NCI-H446 (cell line): ENCODE measurements around the gene MEA1.
"Not testable (repeated sequence)": the region's sequence is repeated elsewhere in the genome, so short reads cannot be mapped to it uniquely, and the experiment has no call there.

Experiments used
- DNase-seq, 2 experiments: peaks; one replicate each; lab custom pipeline; 2025; lab: John Stamatoyannopoulos, UW

The MEA1 gene

GRCh38 chr6:43009124-43009523, 4.6 kb downstream of the MEA1 start:
- peak in 1 of 2 experiments; percentile 6 for DNase-seq

DNA sequence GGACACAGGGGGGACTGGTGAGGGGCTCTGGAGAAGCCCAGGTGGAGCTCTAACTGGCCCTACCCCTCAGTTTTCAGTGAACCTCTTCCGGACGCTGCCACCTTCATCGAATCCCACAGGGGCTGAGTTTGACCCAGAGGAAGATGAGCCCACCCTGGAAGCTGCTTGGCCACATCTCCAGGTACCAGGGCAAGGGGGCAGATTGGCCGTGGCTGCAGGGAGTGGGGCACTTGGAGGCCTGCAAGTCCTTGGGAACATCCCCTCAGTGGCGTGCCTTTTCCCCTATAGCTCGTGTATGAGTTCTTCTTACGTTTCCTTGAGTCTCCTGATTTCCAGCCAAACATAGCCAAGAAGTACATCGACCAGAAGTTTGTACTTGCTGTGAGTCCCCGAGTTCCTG, 6.6 kb downstream of the MEA1 start:
- DNase-seq, result no peak

DNA sequence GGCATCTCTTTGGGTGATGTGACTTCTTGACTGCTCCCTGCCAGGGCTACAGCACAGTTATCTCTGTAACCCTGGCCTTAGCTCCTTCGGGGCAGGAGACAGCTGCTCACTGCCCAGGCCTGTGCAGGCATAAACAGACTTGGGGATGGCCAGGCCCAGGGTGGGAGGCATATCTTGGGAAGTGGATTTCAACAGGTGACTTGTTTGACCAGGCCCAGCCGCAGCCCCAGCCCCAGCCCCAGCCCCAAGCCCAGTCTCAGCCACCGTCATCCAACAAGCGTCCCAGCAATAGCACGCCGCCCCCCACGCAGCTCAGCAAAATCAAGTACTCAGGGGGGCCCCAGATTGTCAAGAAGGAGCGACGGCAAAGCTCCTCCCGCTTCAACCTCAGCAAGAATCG, 7.5 kb downstream of the MEA1 start:
- no peak for DNase-seq

DNA sequence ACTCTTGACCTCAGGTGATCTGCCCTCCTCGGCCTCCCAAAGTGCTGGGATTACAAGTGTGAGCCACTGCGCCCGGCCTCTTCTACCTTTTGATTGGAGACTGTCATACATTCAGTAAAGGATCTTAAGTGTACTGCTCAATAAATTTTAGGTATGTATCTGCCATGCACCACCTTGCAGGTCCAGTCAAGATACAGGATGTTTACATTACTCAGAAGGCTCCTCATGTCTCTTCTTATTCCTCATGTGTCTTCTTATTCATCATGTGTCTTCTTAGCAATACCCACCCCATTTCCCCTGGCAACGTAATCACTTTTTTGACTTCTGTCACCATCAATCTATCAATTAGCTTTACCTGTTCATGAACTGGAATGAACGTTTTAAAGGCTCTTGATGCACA, 7.9 kb downstream of the MEA1 start:
- DNase-seq, result no peak

DNA sequence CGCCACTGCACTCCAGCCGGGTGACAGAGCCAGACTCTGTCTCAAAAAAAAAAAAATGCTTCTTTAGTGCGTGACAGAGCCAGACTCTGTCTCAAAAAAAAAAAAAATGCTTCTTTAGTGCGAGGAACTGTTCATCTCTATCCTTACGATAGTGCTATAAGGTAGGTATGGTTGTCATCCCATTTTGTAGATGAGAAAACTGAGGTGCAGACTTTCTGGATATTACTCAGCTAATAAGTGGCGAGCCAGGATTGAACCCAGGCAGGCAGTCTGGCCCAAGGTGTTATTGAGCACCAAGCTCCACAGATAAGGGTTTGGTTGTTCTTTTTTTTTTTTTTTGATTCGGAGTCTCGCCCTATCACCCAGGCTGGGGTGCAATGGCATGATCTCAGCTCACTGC, 11.9 kb downstream of the MEA1 start:
- no peak for DNase-seq

DNA sequence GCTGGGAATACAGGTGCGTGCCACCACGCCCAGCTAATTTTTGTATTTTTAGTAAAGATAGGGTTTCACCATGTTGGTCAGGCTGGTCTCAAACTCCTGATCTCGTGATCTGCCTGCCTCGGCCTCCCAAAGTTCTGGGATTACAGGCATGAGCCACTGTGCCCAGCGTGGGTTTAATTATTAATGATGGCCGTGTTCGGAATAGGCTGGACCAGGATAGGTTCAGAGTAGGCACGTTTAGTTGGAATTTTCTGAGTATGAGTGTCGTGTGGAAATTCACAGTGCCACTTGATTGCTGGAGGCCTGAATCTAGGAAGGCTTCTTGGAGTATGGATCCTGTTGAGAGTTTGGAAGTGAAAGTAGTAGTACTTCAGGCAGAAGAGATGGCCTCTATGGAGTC, 15.5 kb downstream of the MEA1 start:
- not testable (repeated sequence) for DNase-seq

- no peak for DNase-seq
These were observed 17.2 kb downstream of the MEA1 start for GRCh38 chr6:42996513-42996912.

DNA sequence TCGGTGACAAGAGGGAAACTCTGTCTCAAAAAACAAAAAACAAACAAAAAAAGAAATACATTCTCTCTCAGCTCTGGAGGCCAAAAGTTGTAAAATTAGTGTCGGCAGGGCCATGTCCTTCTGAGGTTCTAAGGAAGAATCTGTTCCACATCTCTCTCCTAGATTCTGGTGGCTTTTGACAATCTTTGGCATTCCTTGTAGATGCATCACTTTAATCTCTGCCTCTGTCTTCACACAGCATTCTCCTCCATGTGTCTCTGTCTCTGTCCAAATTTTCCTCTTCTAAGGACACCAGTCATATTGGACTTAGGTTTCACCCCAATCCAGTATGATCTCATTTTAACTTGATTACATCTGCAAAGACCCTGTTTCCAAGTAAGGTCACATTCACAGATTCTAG, 20.3 kb downstream of the MEA1 start:
- DNase-seq, result no peak

GRCh38 chr6:42989923-42990322, 23.8 kb downstream of the MEA1 start:
- DNase-seq, result no peak

DNA sequence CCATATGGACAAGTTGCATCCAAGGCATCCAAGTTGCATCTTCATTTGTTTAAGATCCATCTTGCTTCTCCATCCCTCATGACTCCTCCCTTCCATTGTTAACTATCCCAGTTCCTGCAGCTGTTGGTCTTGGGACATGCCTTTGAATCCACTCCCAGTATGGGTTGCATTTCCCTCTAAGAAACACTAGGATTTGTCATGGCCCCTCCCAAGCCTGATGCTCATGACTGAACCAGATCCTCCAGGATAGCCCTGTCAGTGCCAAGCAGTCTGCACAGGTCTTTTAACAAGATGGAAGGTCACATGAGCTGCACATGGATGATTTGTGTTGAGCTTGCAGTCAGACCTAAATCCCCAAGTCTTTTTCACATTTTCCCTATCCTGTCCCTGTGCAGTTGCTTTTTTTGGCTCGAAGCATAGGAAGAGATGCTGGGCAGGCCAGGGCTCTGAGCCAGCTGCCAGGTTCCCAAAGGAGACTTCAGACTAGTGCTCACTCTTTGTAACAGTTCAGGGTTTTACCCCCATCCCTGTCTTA, 25.2 kb downstream of the MEA1 start:
- peak in 1 of 2 experiments; percentile 21 for DNase-seq

GRCh38 chr6:42987533-42988451, 26.0 kb downstream of the MEA1 start:
- DNase-seq, result no peak

- peak in 1 of 2 experiments; percentile 16 for DNase-seq
These were observed 28.7 kb downstream of the MEA1 start for GRCh38 chr6:42984924-42985475.

GRCh38 chr6:42984001-42984923, 29.5 kb downstream of the MEA1 start, which contains the start of gene PPP2R5D:
PPP2R5D (plus strand) TSS chr6:42984570; CDS start chr6:42984678, 108 bp downstream.
- DNase-seq, result peak; percentile 98 to 99

GRCh38 chr6:42981836-42982235, 31.9 kb downstream of the MEA1 start:
- DNase-seq, result no peak

DNA sequence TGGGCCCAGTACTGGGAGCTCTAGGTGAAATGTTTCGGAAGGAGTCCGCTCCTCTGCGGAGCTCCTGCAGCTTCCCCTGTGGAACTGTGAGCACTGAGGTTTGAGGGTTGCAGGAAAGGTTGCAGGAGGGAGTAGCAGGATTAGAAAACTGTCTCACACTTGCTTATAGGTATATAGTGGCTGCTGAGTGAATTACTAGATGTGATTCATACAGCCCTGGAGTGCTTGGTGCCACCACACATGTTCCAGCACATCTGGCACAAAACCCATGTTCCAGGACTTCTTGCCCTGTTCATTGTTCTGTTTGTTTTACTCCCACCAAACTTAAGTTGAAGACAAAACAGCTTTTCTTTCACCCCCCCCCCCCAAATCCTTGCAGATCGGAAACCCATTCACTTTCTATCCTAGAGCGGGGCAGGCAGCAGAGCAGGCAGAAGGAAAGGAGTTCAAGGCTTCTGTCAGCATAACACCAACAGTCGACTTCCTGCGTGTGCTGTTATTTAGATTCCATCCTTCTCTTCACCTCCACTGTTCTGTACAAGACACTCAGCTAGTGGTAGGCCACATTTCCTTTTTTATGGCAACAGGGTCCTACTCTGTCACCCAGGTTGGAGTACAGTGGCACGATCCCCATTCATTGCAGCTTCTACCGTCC, 34.1 kb downstream of the MEA1 start:
- DNase-seq, result no peak

DNA sequence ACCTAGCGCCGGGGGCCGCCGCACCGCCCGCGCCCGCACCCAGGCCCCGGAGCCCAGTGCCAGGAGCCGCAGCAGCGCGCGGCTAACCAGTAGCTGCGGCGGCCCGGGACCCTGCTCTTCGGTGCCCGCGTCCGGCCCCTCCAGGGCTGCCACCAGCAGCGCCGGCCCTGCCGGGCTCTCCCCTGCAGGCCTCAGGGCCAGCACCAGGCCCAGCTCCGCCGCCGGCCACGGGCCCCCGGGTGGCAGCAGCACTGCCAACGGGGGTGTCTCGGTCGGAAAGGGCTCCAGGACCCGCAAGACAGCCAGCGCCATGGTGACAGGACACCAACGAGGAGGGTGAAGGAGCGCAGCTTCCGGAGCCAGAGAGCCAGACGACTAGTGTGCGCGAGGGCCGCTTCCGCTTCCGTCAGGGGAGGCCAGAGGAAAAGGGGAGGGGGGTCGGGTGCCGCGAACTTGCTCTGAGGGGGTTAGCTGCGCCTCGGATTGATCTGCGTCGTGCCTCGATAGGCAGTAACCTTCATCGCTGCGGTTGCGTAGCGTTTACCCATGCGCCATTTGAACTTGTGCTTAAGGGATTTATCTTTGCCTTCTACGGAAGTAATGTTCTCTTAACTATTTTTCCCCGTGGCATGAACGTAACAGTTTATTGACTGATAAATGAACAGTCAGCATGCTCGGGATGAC, 34.8 kb downstream of the MEA1 start, which contains the start of gene PEX6:
TSS of gene PEX6 (minus strand) at position 343 of the 684 bp plus-strand sequence. CDS start at position 312, 31 bp downstream.
- DNase-seq, result peak; percentile 90 to 93

- DNase-seq, result no peak
These were observed 35.3 kb downstream of the MEA1 start for GRCh38 chr6:42978487-42978838.

DNA sequence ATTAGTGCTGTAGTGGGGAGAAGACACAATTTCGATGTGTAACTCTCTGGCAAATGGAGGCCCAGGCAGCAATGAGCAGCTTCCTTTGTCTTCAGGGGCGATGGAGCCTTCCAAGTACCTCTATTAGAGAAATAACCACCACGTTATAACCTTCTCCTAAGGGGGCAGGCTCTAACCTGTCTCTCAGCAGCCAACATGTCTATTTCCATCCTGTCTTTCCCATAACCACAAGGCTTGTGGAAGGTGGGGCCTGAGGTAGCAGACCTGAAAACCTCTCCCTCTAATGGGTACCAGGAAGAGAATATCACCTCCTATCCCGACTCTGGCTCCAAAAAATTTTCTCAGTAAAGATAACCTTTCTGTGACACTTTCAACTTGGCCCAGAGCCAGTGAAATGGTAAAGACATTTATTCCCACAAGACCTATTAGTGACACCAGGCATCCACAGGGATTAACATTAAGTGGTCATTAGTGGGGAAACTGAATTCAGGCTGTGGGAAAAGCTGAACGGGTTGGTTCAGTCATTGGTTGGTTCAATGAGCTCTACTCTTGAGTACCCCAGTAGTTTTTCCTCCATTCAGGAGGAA, 38.7 kb downstream of the MEA1 start:
- DNase-seq, result no peak

DNA sequence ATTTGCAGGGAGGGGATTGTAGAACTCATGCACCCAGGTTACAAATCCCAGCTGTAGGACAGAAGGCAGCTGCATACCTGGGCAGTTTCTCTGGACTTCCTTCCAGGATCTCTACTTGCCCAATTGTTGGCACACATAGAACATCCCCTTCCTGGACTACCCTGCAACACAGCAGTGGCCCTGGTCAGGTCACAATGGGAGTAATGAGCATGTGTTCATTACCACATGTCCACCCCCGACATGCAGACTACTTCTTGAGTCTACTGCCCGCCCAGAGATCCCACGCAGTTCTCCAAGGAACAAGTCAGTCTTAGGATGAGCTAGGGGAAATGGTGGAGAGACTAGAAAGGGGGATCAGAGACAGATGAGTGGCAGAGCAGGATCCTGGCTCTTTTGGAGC, 39.8 kb downstream of the MEA1 start:
- DNase-seq, result no peak

GRCh38 chr6:42971746-42972327, 41.9 kb downstream of the MEA1 start:
- DNase-seq, result no peak
